HFF-Myc (cell line): ENCODE results near the gene EIPR1.

Experiments
- DNase-seq: peaks from one replicate; pipeline ENCODE4 v3.0.0-alpha.2; 2011; ENCODE audit warnings: low read depth; ENCODE audit errors: extremely low read depth
- H3K4me3 ChIP-seq: replicated peaks from 2 replicates; pipeline ENCODE4 v1.5.1; 2011; ENCODE audit warnings: low read depth, mild to moderate bottlenecking, control low read depth, low read length
- CTCF ChIP-seq: IDR thresholded peaks from 2 replicates; pipeline ENCODE4 v1.5.1; 2012; ENCODE audit warnings: mild to moderate bottlenecking, low read depth, low read length, control low read depth; ENCODE audit errors: missing control alignments

The EIPR1 gene

GRCh38 chr2:3325458-3326181, 52.0 kb downstream of the EIPR1 start:
- DNase-seq = no peak
- no peak for TF ChIP-seq CTCF
- H3K4me3 ChIP-seq = no peak overlapping the region

GRCh38 chr2:3324404-3325281, 53.0 kb downstream of the EIPR1 start:
- no peak overlapping the region for H3K4me3 ChIP-seq
- no peak for TF ChIP-seq CTCF
- DNase-seq = no peak

- TF ChIP-seq CTCF = no peak
- no peak overlapping the region for H3K4me3 ChIP-seq
- DNase-seq = no peak
These were observed 53.6 kb downstream of the EIPR1 start for GRCh38 chr2:3324036-3324386.

- no peak overlapping the region for H3K4me3 ChIP-seq
- no peak for TF ChIP-seq CTCF
- DNase-seq = no peak
These were observed 54.1 kb downstream of the EIPR1 start for GRCh38 chr2:3323360-3324035.

- TF ChIP-seq CTCF = no peak
- no peak for DNase-seq
- no peak overlapping the region for H3K4me3 ChIP-seq
These were observed 55.2 kb downstream of the EIPR1 start for GRCh38 chr2:3322311-3322970.

GRCh38 chr2:3321825-3322224, 55.8 kb downstream of the EIPR1 start:
- no peak overlapping the region for H3K4me3 ChIP-seq
- no peak for DNase-seq
- TF ChIP-seq CTCF = no peak
